ENCODE results near the gene THSD4.
A peak's percentile ranks its signal among the peaks of the same experiment; 100 is the strongest.

DNA sequence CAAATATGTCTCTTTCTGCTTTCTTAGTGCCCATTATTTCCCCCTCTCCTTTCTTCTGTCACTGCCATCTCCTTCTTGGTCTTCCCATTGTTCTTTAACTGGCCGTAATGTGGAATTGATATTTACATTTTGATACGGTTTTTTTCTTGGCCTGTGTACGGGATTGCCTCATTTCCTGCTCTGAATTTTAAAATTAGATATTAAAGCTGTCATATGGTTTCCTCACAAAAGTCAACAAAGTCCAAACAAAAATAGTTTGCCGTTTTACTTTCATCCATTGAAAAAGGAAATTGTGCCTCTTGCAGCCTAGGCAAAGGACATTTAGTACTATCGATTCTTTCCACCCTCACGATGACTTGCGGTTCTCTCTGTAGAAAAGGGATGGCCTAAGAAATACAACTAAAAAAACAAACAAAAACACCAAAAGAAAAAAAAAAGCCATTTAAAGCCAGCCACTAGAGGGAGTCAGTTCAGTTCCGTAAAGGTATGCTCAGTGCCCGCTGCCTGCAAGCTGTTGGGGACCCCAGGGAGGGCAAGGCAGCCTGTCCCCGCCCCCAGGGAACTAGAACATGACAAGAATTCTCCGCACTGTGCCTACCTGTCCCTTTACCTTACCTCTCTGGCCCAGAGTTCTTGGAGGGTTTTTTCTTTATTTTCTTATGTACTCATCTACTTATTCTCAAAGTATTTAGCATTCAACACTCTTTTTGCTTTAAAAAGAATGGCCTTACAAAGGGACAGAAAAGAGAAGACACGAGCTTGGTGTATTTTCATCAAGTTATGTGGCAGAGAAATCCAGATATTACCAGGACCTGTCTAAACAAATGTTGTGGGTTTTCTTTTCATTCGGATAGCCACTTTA lies 665.1 kb downstream of the THSD4 start:
- TF ChIP-seq, protein P1, sequence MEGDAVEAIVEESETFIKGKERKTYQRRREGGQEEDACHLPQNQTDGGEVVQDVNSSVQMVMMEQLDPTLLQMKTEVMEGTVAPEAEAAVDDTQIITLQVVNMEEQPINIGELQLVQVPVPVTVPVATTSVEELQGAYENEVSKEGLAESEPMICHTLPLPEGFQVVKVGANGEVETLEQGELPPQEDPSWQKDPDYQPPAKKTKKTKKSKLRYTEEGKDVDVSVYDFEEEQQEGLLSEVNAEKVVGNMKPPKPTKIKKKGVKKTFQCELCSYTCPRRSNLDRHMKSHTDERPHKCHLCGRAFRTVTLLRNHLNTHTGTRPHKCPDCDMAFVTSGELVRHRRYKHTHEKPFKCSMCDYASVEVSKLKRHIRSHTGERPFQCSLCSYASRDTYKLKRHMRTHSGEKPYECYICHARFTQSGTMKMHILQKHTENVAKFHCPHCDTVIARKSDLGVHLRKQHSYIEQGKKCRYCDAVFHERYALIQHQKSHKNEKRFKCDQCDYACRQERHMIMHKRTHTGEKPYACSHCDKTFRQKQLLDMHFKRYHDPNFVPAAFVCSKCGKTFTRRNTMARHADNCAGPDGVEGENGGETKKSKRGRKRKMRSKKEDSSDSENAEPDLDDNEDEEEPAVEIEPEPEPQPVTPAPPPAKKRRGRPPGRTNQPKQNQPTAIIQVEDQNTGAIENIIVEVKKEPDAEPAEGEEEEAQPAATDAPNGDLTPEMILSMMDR (IDR thresholded peaks at IDR 0.05), result peak; percentile 90
- TF ChIP-seq SIN3A (IDR thresholded peaks at IDR 0.05; ENCODE audit: borderline replicate concordance, insufficient read depth, low read depth, low read length) (no peak), POLR2AphosphoS5 (IDR thresholded peaks at IDR 0.05; ENCODE audit: low read depth, low read length) (no peak)
